ENCODE data around the gene CNTN4. TPM values are rescaled to one million over a fixed set of nuclear protein-coding genes. Genes with fewer than 3 reads are reported as not detected.

Gene CNTN4
- total RNA-seq, 1 donor from 2014 or later: not detected

GRCh38 chr3:3086239-3086638 lies 987.6 kb downstream of the CNTN4 start:
- DNase-seq (ENCODE audit: low read depth in 2 of 2): no peak

- DNase-seq (ENCODE audit: low read depth in 2 of 2): no peak
Measured at GRCh38 chr3:3087279-3087678, 988.6 kb downstream of the CNTN4 start.

- DNase-seq (ENCODE audit: low read depth in 2 of 2): no peak
Measured at GRCh38 chr3:3087716-3088465, 989.2 kb downstream of the CNTN4 start.

- DNase-seq (ENCODE audit: low read depth in 2 of 2): no peak
Measured at GRCh38 chr3:3089017-3089416, 990.4 kb downstream of the CNTN4 start.

GRCh38 chr3:3097958-3098357 lies 999.3 kb downstream of the CNTN4 start:
- no peak for DNase-seq (ENCODE audit: low read depth in 2 of 2)

- no peak for DNase-seq (ENCODE audit: low read depth in 2 of 2)
Measured at GRCh38 chr3:3101660-3102458, 1003.2 kb downstream of the CNTN4 start.

- no peak for DNase-seq (ENCODE audit: low read depth in 2 of 2)
Measured at GRCh38 chr3:3102751-3103150, 1004.1 kb downstream of the CNTN4 start.

- no peak for DNase-seq (ENCODE audit: low read depth in 2 of 2)
Measured at GRCh38 chr3:3105246-3105645, 1006.6 kb downstream of the CNTN4 start.

GRCh38 chr3:3105815-3106214 lies 1007.1 kb downstream of the CNTN4 start:
- no peak for DNase-seq (ENCODE audit: low read depth in 2 of 2)

- DNase-seq (ENCODE audit: low read depth in 2 of 2): no peak
Measured at GRCh38 chr3:3107181-3107580, 1008.5 kb downstream of the CNTN4 start.
